K562 (cell line): Measurements from ENCODE around the gene WASHC3. TPM values are rescaled to one million over a fixed set of nuclear protein-coding genes. Genes with fewer than 3 reads are reported as not detected.

ENCODE experiments used
- RBM15 ChIP-seq: fragments of 200-400 bp; formaldehyde crosslinking; IDR thresholded peaks from 2 replicates; pipeline ENCODE4 v1.6.1; 2018; ENCODE audit warnings: mild to moderate bottlenecking, low read length, moderate library complexity; ENCODE audit not compliant: insufficient read depth
- polyA plus RNA-seq, 8 experiments: library from polyadenylated mRNA; depleted of rRNA in 4 of 8; stranded (reverse) in 5 of 8; unstranded in 3 of 8; fragments of >200 nt; fragmentation: Nextera tagmentation in 2 of 8; fragmentation: Illumina TruSeq in 1 of 8; extraction: Ambion mirVana in 2 of 8; extraction: Trizol in 1 of 8; gene quantifications; 2 replicates each; pipeline versions ENCODE4 v1.2.1 to v1.2.3, GENCODE V29; 2011 to 2014; ENCODE audit warnings: inconsistent platforms in 1 of 8, missing spikeins in 1 of 8
- total RNA-seq, 7 experiments: library from RNA; depleted of rRNA in 6 of 7; stranded (reverse); fragments of >200 nt in 6 of 7; fragmentation: Illumina TruSeq in 2 of 7; extraction: Trizol in 2 of 7; gene quantifications; 2 replicates each; pipeline versions ENCODE4 v1.2.1 to v1.2.3, GENCODE V29; 2011 to 2021; ENCODE audit warnings: low replicate concordance in 1 of 7
- TF ChIP-seq, protein P1 (sequence below), 2 experiments: fragments of 450-650 bp in 1 of 2; sonication (generic) in 1 of 2; formaldehyde crosslinking in 1 of 2; IDR thresholded peaks; 2 replicates each; pipeline versions ENCODE4 v1.7.1 to v1.9.0; 2016 to 2022; ENCODE audit warnings: inconsistent platforms in 1 of 2, mild to moderate bottlenecking in 1 of 2, missing genetic modification reagents in 1 of 2

The WASHC3 gene
- total and polyA plus RNA-seq, 9 of the 15 experiments (the other 6 are each of a cell fraction or from before 2014, with no cell fraction given), result 14.3 to 74.9 (median 35.1) TPM

DNA sequence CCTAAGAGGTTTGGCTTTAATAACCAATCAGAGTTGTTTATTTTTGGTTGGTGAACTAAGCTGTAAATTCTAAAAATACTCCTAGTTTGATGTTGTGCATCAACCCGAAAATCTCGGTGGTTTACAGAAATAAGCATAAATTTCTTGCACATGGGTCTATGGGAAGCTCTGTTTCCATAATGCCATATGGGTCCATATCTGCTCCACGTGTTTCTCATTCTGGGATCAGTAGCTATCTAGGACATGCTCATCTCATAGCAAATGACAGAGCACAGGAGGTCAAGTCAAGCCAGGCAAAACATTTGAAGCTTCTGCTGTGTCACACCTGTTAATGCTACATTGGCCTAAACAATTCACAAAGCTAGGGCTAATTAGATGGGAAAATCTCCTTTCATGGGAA, 35.1 kb upstream of the WASHC3 start (continued):
- TF ChIP-seq, protein P1, sequence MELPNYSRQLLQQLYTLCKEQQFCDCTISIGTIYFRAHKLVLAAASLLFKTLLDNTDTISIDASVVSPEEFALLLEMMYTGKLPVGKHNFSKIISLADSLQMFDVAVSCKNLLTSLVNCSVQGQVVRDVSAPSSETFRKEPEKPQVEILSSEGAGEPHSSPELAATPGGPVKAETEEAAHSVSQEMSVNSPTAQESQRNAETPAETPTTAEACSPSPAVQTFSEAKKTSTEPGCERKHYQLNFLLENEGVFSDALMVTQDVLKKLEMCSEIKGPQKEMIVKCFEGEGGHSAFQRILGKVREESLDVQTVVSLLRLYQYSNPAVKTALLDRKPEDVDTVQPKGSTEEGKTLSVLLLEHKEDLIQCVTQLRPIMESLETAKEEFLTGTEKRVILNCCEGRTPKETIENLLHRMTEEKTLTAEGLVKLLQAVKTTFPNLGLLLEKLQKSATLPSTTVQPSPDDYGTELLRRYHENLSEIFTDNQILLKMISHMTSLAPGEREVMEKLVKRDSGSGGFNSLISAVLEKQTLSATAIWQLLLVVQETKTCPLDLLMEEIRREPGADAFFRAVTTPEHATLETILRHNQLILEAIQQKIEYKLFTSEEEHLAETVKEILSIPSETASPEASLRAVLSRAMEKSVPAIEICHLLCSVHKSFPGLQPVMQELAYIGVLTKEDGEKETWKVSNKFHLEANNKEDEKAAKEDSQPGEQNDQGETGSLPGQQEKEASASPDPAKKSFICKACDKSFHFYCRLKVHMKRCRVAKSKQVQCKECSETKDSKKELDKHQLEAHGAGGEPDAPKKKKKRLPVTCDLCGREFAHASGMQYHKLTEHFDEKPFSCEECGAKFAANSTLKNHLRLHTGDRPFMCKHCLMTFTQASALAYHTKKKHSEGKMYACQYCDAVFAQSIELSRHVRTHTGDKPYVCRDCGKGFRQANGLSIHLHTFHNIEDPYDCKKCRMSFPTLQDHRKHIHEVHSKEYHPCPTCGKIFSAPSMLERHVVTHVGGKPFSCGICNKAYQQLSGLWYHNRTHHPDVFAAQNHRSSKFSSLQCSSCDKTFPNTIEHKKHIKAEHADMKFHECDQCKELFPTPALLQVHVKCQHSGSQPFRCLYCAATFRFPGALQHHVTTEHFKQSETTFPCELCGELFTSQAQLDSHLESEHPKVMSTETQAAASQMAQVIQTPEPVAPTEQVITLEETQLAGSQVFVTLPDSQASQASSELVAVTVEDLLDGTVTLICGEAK (IDR thresholded peaks at IDR 0.05), result no peak
- TF ChIP-seq, protein P1 (CRISPR knock-in tag; IDR thresholded peaks at IDR 0.05), result no peak
- no peak for TF ChIP-seq RBM15
